Colon (tissue), 2 donors: ENCODE results near the gene JAZF1.
"Not testable (repeated sequence)": the region's sequence is repeated elsewhere in the genome, so short reads cannot be mapped to it uniquely, and the experiment has no call there.

ENCODE experiments used
- FAIRE-seq: peaks from 2 replicates; lab custom pipeline; 2012; peaks lifted over from hg19 to GRCh38; lab: Jason Lieb, UNC
- donor health status: control.
- donor health status: control.

JAZF1 gene

DNA sequence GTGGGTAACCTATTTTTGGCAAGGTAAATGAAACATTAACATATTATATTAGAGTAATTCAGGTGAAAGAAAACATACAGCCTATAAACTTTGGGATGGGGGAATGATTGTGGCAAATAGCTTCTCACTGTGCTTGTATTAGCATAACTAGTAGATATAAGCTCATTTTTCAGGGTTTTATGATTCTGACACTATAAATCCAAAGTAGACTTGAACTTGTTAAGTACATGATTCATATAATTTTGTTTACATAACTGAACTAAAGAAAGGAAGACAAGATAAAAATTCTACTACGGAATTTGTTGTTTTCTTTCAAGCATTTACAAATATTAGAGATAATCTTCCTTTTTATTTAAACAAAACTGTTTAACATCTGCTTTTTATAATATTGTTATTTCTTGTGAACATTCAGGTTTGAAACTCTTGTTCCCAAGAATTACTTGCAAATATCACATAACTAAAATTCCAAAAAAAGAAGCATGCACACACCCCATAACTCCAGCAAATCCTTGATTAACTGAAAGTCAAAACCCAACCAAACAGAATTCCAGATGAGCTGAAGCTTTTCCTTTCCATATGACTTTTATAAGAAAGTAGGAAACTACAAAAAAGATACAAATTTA lies 142.3 kb downstream of the JAZF1 start:
- FAIRE-seq = peak; percentile 60

DNA sequence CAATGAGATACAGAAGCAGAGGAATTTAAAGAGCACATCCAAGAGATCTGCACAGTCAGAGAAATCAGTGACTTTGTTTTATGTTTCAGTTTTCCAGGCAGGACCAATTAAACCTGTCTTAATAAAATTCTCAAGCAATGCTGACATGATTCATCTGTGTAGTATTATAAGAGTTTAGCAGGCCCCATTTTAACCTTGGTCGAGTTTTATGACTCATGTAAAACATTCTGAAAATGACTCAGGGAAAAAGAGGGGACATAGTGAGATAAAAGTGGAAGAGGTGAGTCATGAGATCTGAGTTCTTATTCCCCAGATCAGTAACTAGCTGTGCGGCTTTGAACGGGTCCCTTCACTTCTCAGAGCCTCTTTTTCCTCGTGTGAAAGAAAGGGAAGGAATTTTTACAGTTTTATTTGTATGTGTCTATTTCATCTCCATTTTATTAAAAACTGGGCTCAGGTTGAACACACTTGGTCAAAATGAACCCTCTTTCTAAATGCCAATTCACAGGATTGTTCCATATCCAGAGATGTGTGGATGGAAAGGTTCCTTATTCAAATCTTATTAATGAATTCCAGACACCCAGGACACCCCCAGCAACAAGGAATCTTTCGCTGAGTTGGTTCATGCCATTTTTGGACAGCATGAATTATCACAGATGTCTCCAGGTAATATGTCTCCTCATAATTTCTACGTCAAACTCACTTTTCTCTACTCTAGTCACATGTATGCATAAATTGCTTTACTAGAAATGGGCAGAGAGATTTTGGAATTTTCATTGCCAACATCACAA lies 143.2 kb downstream of the JAZF1 start:
- FAIRE-seq = no peak

DNA sequence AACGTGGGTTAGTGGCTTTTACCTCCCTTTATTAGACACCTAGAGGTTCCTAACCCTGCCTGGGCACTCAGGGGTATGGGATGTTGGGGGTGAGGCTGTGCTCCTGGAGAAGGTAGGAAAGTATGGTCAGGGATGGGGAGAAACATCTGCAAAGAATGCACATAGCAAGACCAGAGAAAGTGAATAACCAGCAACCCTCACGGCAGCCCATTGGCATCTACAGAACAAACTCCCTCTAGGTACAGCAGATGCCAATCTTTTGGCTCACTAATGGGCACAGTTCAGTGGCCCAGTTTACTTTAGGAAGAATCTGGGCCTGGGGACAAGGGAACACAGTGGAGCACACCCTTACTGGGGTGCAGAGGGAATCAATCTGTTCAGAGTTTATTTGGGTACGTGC lies 143.9 kb downstream of the JAZF1 start:
- no peak for FAIRE-seq

DNA sequence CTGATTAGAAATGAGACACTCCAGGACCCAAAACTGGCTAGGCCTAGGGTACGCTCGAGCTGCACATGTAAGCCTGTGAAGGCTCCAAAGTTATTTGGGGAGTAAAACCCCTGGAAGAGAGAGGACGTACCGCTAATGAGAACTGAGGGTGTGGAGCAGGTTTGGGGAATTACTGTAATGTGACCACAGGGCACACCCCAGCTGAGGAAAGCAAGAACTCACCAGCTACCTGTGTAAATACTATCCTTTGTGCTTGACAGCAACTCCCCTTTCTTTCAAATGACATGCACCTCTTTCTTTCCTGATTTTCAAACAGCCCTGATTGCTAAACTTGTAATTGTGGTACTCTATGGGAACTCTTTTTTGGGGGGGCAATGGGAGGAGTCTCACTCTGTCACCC lies 147.2 kb downstream of the JAZF1 start:
- no peak for FAIRE-seq

DNA sequence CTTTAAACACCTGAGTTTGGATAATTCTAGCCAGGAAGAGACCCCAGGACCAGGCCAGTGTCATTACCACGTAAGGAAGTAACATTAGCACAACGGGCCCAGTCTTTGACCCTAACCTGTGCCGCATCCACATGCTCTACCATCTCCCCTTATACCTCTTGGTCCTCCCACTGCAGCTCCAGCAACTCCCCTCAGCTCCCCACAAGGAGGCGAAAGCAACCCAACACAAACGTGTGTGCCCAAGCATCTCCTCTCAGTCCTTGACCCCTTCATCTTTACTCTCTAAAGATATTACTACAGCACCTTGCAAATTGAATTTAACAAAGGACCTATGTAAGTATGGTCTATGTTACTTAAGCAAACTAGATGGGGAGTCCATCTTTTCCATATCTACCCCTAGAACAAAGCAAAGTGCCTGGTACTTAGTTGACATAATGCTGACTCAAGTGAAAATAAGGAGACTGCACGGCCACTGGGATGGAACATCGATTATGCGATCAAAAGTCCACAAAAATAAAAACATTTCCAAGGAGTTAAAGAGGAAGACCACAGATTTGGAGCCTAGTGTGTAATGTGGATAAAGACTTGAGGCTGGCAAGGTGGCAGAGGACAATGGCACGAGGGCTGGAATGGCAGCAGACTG lies 147.7 kb downstream of the JAZF1 start:
- no peak for FAIRE-seq

DNA sequence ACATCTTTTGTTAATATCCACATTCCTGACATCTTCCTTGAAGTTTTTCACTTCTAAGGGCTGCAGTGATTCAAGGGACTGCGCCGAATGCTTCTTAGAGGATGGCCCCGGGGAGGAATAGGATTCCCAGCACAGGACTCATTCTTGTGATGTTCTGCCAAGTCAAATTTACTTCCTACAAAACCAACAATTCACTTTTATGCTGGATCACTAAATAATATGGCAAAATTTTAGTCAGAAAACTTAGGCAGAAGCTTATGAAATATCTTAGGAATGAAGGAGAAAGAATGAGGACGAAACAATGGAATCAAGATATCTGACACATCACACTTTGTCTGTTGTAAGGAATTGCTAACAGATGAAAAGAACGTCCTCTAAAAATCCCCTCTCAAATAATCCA lies 151.5 kb downstream of the JAZF1 start:
- no peak for FAIRE-seq

DNA sequence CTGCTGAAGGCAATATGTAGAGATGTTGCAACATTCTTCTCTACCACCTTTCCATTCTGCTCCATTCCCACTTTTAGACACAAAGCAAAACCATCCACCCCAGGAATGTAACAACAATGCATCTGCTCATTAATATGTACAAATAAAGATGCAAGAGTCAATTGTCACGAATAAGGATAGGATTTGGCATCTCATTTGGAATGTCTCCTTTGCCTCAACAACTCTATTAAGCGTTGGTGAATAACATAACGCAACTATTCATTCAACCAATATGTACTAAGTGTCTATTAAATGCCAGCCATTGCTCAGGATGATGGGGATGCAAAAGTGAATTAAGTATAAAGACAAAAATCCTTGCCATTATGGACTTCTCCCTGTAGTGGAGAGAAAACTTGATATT lies 152.1 kb downstream of the JAZF1 start:
- no peak for FAIRE-seq

DNA sequence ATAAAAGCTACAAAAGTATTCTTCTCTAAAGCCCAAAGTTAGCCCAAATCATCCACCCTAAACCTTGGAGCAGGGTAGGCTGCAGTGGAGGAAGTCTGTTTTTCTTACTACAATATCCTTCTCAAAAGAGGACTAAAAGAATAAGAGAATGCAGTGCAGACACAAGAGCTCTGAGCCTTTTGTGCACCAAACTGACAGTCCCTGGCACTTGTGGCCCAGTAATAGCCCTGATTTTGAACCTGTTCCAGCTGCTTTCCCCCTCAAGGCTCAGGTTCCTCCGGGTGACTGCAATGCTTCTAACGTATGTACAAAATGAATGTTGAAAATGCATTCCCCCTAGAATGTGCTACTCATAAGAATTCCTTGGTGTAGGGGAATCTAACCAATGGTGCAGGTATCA lies 154.4 kb downstream of the JAZF1 start:
- no peak for FAIRE-seq

DNA sequence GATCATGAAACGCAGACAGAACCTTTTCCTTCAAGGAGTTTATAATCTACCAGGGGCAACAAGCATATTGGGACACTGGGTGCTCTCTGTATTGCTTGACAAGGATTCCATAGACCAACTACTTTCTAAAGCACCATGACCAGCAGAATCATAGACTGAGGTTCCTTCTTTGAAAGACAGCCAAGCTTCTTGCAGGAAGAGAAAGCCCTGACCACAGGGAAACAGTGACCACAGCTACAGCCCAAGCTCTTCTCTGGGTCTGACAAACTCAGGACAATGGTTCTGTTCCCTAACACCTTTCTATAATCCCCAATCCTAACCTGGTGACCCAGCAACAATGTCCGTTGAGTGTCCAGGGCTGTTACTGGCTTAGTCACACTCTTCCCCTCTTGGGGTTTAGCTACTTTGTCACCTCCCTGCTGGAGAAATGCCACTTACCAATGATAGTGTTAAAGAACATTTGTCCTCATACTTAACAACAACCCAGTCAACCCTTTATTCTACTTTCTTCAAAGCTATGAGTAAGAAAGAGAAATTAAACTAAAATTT lies 155.7 kb downstream of the JAZF1 start:
- no peak for FAIRE-seq

DNA sequence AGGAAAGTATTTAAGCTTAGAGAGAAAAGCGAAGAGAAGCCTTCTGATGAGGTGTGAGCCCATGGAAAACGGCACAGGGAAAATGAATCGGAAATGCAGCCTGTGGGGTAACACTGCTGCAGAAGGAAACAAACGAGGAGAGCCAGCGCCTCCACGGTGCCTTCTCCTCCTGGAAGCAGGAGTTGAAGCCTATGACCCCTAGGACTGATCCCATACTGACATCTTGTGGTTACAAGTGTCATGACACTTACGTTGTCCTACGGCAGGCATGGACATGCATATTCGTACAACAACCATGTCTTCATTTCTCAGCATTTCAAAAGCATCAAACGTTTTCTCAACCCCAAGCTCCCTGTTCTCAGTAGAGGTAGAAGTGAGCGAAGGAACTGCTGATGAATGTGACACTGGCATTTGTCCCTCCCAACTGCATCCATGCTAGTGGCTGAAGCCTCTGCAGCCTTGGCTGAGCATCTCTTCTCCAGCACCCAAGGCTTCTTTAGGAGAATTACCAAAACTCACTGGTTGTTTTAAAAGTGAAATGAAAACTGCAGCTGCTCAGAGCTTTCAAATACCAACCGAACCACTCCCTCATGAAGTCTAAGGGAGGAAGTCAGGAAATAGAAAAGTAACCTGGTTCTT lies 160.2 kb downstream of the JAZF1 start:
- FAIRE-seq = no peak

DNA sequence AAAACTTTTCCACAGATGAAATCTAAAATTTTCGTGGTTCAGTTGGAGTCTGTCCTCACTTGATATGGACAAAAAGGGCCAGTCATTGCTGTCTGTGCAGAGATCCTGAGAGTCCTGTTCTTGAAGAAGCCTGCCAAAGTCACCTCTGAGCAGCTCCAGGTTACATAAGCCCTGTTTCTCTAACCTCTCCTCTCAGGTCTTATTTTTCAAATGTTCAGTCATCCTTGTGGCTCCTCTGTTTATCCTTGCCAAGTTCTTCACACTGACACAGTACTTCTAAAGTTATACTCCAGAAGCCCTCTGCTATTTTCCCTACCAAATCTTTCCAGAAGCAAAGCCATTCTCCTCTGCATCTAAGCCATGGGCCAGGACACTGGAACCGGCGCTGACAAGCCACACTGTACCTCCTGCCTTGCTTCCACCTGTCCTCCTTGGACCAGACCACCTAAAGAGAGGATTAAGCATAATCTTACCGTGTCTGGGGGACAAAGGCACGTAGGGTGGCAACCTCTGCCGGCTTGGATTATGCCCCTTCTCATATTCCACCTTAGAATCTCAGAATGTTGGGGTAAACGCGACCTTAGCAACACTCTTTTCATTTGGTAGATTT lies 161.6 kb downstream of the JAZF1 start:
- no peak for FAIRE-seq

DNA sequence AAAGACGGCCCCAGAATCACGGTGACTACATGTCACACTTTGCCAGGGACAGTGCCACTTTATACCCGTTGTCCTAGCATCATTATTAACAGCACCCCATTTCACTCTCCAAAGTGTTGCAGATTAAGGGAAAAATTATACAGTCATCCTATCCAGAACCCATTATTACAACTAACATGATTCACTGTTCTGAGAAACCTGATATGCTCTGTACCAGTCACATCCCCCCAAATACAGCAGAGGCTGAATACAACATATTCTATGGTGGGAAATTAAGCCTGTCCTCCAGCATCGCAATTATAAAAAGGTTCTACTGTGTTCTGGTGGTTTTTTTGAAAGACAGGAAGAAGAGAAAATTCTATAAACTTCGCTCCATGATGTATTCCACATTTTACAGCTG lies 162.1 kb downstream of the JAZF1 start:
- no peak for FAIRE-seq

DNA sequence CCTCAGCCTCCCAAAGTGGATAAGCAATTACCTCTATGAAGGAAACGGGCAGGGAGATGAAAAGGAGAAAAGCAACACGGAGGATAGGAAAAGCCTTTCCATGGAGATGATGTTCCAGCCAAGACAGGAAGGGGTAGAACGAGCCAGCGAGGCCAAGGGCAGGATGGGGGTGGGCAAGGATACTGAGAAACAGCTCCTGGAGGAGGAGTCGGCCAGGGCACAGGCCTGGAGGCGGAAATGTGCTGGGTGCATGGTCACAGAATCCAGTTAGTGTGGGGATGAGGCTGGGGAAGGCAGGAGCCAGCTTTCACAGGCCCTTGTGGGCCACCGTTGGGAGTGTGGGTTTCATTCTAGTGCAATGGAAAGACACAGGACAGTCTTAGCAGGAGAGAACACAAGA lies 162.6 kb downstream of the JAZF1 start:
- FAIRE-seq = no peak

DNA sequence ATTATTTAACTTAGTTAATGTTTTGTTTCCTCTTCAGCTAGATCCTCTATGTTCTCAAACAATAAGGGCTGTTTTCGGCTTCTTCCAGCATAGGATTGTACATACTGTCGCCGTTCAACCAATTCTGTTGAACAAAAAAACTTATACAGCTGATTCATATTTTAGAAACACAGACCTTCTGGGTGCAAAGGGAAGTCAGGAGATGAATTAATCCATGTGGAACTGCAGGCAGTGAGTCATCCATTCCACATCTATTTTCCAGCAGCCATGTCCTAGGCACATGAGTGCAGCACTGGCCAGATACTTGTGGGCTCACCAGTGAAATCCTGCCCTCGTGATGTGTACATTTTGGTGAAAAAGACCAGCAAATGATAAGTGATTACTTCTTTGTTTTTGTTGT lies 163.2 kb downstream of the JAZF1 start:
- no peak for FAIRE-seq

DNA sequence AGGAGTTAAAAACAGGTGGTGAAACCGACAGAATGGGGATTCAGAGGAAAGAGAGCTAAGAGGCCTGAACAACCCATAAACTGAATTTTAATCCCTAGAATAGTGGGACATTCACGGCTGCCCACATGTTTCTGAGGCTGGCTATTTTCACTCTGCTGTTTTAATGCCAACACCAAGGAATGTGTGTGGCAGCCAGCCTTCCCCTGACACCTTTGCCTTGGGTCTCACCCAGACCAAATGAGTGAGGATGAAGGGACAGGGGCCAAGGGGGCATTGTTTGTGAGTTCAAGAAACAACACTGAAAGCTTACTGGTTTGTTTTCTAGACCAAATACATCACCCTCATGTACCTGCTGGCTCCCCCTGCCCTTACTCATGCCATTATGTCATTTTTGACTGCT lies 164.3 kb downstream of the JAZF1 start:
- no peak for FAIRE-seq

DNA sequence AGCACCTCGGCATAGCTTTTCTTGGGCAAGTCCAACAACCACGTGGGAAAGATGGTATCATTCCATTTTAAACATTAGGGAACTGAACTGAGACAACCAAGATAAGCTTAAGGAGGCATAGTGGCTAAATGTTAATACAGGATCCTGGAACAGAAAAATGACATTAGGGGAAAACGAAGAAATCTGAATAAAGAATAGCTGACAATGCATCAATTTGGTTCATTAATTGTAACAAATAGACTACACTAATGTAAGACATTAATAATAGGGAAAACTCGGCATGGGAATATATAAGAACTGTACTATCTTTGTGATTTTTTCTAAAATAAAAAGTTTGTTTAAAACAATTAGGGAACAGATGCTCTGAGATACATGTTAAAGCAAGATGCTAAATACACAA lies 165.4 kb downstream of the JAZF1 start:
- no peak for FAIRE-seq

DNA sequence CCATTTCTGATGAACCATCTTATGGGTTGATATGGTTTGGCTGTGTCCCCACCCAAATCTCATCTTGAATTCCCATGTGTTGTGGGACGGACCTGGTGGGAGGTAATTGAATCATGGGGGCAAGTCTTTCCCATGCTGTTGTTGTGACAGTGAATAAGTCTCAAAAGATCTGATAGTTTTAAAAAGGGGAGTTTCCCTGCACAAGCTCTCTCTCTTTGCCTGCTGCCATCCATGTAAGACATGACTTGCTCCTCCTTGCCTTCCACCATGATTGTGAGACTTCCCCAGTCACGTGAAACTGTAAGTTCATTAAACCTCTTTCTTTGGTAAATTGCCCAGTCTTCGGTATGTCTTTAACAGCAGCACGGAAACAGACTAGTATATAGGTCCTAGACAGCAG lies 166.3 kb downstream of the JAZF1 start:
- not testable (repeated sequence) for FAIRE-seq

DNA sequence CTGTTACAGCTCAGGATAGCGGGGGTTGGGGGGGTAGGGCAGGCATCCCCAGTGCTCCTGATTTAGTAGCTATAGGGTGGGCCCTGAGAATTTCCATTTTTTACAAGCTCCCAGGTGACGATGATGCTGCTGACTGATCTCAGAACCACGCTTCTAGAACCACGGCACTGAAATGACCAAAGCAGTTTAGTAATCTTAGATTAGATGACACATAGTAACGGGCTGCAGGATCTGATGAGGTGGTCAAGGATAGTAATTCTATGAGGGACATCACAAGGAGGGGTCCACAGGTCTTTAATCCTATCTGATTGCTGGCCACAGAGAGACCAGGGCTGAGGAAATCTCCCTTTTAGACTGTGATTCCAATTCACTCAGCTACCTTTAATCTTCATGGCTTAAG lies 167.2 kb downstream of the JAZF1 start:
- FAIRE-seq = no peak

DNA sequence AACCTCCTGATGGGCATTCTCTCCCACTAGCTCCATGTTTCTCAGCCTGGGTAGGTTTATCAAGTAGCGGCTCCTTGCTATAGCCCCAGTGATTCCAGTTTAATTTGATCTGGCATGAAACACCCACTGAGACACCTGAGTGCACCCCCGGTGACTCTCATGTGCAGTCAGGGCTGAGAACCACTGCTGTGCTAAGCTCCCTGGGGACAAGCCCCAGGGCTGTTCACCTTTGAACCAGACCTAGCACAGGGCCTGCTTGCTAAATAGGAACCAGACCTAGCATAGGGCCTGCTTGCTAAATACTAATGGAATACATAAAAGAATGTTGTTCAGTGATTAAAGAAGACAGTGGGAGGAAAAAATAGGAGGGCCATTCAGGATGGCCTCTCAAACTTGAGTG lies 167.6 kb downstream of the JAZF1 start:
- FAIRE-seq = no peak

DNA sequence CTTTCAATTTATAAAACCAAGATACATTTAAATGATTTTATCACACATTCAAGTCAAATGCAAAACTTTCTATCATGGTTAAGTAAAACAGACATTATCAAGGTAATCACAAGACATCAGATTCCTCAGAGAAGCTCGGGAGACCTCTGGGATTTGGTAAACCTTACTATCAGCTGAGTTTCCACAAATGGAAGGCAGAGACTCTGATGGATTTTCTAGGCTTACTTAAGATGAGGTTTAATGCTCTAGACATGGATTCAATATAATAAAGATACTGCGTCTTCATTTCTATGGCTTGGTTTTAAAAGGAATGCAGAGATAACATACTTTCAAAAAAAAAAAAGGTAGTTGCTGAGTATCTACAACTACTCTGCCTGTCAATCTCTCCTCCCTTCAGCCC lies 171.7 kb downstream of the JAZF1 start:
- FAIRE-seq = no peak

DNA sequence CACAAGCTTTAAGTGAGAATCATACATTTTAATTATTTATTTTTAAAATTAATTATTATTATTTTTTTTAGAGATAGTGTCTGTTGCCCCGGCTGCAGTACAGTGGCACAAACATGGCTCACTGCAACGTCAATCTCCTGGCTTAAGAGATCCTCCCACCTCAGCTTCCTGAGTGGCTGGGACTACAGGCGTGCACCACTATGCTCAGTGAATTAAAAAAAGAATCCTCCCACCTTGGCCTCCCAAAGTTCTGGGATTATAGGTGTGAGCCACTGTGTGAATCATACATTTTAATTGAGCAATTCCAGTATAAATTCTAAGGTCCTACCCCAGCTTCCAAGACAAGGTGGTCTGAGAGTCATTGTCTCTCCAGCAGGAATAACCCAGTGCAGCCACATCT lies 172.4 kb downstream of the JAZF1 start:
- FAIRE-seq = no peak

DNA sequence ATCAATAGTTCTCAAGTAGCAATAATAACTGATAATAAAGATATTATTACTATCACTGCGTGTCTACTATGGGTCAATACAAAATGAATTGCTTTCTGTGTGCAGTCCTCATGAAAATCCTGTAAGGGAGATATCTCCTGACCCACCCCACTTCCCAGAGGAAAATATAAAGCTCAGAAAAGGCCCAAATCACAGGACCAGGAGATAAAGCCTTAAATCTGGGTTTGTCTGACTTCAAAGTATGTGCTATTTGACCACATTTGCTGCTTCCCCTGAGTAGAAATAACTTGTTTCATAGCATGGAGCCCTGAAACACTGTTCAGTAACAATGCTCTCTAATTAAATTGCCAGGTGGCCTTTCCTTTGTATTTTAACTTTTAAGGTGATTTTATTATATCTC lies 174.1 kb downstream of the JAZF1 start:
- FAIRE-seq = no peak
